Thoracic aorta (tissue), 2 donors: ENCODE measurements around the gene FPGS. TPM values are rescaled to one million over a fixed set of nuclear protein-coding genes. Genes with fewer than 3 reads are reported as not detected.

Experiments used
- ATAC-seq: fragments of 150-250 bp; one replicate; pipeline ENCODE4 v1.8.0; 2017; ENCODE audit warnings: low read depth; ENCODE audit not compliant: insufficient number of reproducible peaks, low FRiP score
- DNase-seq: peaks from one replicate; pipeline ENCODE4 v3.0.0-alpha.2; 2020; ENCODE audit warnings: low spot score
- H3K27ac ChIP-seq, 2 donors: fragments of 200-600 bp; sonication (generic); 1 replicate in 1 of 2; 2 replicates in 1 of 2; pipeline ENCODE4 v1.5.1; 2016; ENCODE audit warnings: mild to moderate bottlenecking in 2 of 2, moderate library complexity in 2 of 2
- H3K27me3 ChIP-seq: fragments of 200-600 bp; sonication (generic); replicated peaks from 2 replicates; pipeline ENCODE4 v1.6.0; 2016; ENCODE audit warnings: mild to moderate bottlenecking; ENCODE audit not compliant: insufficient read depth
- H3K36me3 ChIP-seq: fragments of 200-600 bp; sonication (generic); one replicate; pipeline ENCODE4 v1.5.1; 2016
- H3K4me1 ChIP-seq, 2 donors: fragments of 200-600 bp; sonication (generic); 1 replicate in 1 of 2; 2 replicates in 1 of 2; pipeline versions ENCODE4 v1.5.1 to v1.6.0; 2016; ENCODE audit warnings: low read depth in 2 of 2, mild to moderate bottlenecking in 1 of 2; ENCODE audit not compliant: control insufficient read depth in 1 of 2
- H3K4me3 ChIP-seq: fragments of 200-600 bp; sonication (generic); 2 replicates; pipeline ENCODE4 v1.5.1; 2016; ENCODE audit warnings: mild to moderate bottlenecking
- H3K9me3 ChIP-seq: fragments of 200-600 bp; sonication (generic); 2 replicates; pipeline ENCODE4 v1.5.1; 2016
- CTCF ChIP-seq: fragments of 200-600 bp; sonication (generic); IDR thresholded peaks from one replicate; pipeline ENCODE4 v1.5.1; 2019; ENCODE audit warnings: antibody characterized with exemption
- total RNA-seq, 2 donors: library from RNA; depleted of rRNA; stranded (reverse); fragments of >200 nt; gene quantifications; one replicate each; pipeline versions ENCODE4 v1.1.0 to v1.2.3, GENCODE V29; 2016

FPGS gene
- total RNA-seq, 2 donors from 2014 or later: 119 to 136 TPM

GRCh38 chr9:127817881-127818434 is 15.3 kb downstream of the FPGS start:
- Histone ChIP-seq H3K4me3 (no peak overlapping the region), H3K27me3 (no peaks in the 10 kb centered on the region), H3K36me3 (peaks cover 74% of the 10 kb centered on the region), H3K9me3 (no peaks in the 10 kb centered on the region), H3K27ac (no peak overlapping the region), H3K4me1 (peaks cover 0 to 12% of the 10 kb centered on the region in 2 donors)
- ATAC-seq (no peak), DNase-seq (no peak)
- TF ChIP-seq CTCF: no peak

GRCh38 chr9:127818574-127818973 is 15.9 kb downstream of the FPGS start:
- no peak overlapping the region for H3K4me3 ChIP-seq
- H3K36me3 ChIP-seq: peaks cover 68% of the 10 kb centered on the region
- no peak for DNase-seq
- H3K27ac ChIP-seq: no peak overlapping the region
- ATAC-seq: no peak
- no peaks in the 10 kb centered on the region for H3K27me3 ChIP-seq
- H3K4me1 ChIP-seq: peaks cover 0 to 15% of the 10 kb centered on the region in 2 donors
- TF ChIP-seq CTCF: no peak
- H3K9me3 ChIP-seq: no peaks in the 10 kb centered on the region

- Histone ChIP-seq H3K36me3 (peaks cover 56% of the 10 kb centered on the region), H3K27ac (peak overlapping the region in 1 of 2 donors; percentile 28), H3K4me3 (no peak overlapping the region), H3K4me1 (peaks cover 0 to 29% of the 10 kb centered on the region in 2 donors), H3K9me3 (no peaks in the 10 kb centered on the region), H3K27me3 (no peaks in the 10 kb centered on the region)
- DNase-seq (no peak), ATAC-seq (no peak)
- no peak for TF ChIP-seq CTCF
Measured at GRCh38 chr9:127822108-127822507, 19.4 kb downstream of the FPGS start.

- DNase-seq (no peak), ATAC-seq (no peak)
- TF ChIP-seq CTCF: peak; percentile 31
- Histone ChIP-seq H3K9me3 (no peaks in the 10 kb centered on the region), H3K27me3 (no peaks in the 10 kb centered on the region), H3K4me1 (peaks cover 15 to 61% of the 10 kb centered on the region in 2 donors), H3K27ac (peak overlapping the region; percentile 76 to 85), H3K36me3 (peaks cover 30% of the 10 kb centered on the region), H3K4me3 (no peak overlapping the region)
Measured at GRCh38 chr9:127825319-127826051, 22.8 kb downstream of the FPGS start.

- ATAC-seq: no peak
- Histone ChIP-seq H3K4me3 (no peak overlapping the region), H3K4me1 (peaks cover 18 to 70% of the 10 kb centered on the region in 2 donors), H3K27ac (peak overlapping the region; percentile 76 to 85), H3K27me3 (no peaks in the 10 kb centered on the region), H3K36me3 (peaks cover 23% of the 10 kb centered on the region), H3K9me3 (no peaks in the 10 kb centered on the region)
- TF ChIP-seq CTCF: no peak
- no peak for DNase-seq
Measured at GRCh38 chr9:127826253-127826913, 23.7 kb downstream of the FPGS start.
